ES-I3 (cell line): ENCODE results near the gene CDC5L.
"Not testable (repeated sequence)": the region's sequence is repeated elsewhere in the genome, so short reads cannot be mapped to it uniquely, and the experiment has no call there.

ENCODE experiments used
- H3K36me3 ChIP-seq: 2 replicates; pipeline ENCODE4 v1.6.1; 2013; ENCODE audit warnings: mild to moderate bottlenecking, low read length, control low read depth, moderate library complexity; ENCODE audit not compliant: insufficient read depth
- H3K4me1 ChIP-seq: 2 replicates; pipeline ENCODE4 v1.6.1; 2013; ENCODE audit warnings: mild to moderate bottlenecking, control low read depth, low read length; ENCODE audit not compliant: insufficient read depth
- H3K9ac ChIP-seq: 2 replicates; pipeline ENCODE4 v1.6.1; 2013; ENCODE audit warnings: low read depth, mild to moderate bottlenecking, low read length, moderate library complexity
- H3K9me3 ChIP-seq: 2 replicates; pipeline ENCODE4 v1.6.1; 2013; ENCODE audit warnings: mild to moderate bottlenecking, low read length, moderate library complexity; ENCODE audit not compliant: control insufficient read depth, insufficient read depth

Gene CDC5L

GRCh38 chr6:44387346-44388134 lies at the start of gene CDC5L:
CDC5L (plus strand) TSS chr6:44387706; CDS start chr6:44387824, 118 bp downstream.
- no peaks in the 10 kb centered on the region for H3K9me3 ChIP-seq
- peaks cover 7% of the 10 kb centered on the region for H3K4me1 ChIP-seq
- H3K9ac ChIP-seq: peak within 1 kb of the TSS; percentile 90
- H3K36me3 ChIP-seq: peaks cover 4% of the 10 kb centered on the region

DNA sequence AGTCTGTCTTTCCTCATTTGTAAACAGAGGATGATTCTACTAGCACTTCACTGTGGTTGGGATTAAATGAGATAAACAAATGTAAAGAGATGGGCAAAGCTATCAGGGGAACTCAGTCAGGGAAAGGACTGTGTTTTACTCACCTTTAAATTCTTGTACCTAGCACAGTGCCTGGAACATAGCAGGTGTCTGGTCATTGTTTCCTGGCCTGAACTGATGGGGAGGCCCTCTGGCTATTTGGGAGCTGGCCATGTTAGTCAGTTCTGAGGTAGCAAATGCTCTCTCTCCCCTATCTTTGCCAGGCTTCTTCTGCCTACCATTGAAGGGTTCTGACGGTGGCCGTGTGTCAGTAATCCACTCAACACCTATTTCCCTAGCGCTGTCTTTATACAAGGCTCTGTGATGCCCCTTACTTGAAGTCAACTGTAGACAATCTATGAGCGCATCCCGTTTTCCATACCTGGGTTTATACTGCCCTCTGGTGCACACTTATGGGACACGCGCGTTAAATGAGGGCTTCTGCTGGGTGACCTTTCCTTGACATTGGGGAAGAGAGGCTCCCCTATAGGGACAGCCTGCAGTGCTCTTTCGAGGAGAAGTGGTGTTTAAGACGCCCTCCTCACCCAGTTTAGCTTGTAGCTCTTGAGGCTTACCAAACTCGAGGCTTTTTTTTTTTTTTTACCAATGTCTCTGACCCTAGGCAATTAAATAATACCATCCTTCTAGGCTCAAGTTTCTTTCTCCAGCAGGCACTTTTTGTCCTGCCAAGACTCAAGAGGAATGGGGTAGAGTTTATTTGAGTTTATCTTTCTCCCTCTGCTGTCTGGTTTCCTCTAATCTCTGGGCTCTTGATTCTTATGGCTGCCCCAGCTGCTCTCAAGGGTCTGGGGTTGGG lies 49.0 kb upstream of the CDC5L start:
- H3K36me3 ChIP-seq: no peaks in the 10 kb centered on the region
- no peaks in the 10 kb centered on the region for H3K9me3 ChIP-seq
- peaks cover 10% of the 10 kb centered on the region for H3K4me1 ChIP-seq
- H3K9ac ChIP-seq: no peak overlapping the region

GRCh38 chr6:44339301-44339700 lies 48.2 kb upstream of the CDC5L start:
- no peak overlapping the region for H3K9ac ChIP-seq
- H3K9me3 ChIP-seq: no peaks in the 10 kb centered on the region
- peaks cover 10% of the 10 kb centered on the region for H3K4me1 ChIP-seq
- no peaks in the 10 kb centered on the region for H3K36me3 ChIP-seq

DNA sequence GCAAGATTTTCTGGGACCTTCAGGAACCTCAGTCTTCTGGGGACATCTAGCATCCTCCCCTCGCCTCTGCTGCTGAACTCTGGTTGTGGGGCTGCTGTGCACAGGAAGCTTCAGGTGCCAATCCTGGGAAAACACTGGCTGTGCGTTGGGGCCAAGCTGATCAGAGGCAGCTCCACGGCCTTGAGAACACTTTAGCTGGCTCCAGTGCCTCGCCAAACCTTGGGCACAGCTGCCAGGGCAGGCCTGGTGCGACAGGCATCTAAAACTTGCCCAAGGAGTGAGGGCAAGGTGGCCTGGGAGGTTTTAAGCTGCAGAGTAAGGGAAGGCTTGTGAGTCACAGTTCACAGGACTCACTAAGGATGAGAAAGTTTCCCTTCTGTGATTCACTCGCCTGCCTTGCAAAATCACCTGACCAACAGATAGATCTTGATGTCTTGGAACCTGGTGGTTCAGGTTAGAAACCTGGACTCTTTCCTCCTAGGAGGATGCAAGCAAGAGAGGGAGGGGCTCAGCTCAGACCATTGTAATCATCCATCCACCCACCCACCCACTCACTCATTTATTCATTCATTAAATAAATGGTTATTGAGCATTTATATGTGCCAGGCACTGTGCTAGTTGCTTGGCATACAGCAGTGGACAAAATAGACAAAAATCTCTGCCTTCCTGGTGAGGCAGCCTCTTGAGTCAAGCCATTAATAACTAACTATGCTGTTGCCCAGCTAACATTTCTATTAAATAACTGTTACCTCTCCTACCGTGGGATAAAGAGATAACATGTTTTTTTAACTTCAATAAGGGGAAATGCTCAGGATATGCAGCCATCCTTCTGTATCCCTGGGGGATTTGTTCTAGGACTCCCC lies 47.5 kb upstream of the CDC5L start:
- Histone ChIP-seq H3K9me3 (no peaks in the 10 kb centered on the region), H3K36me3 (no peaks in the 10 kb centered on the region), H3K9ac (no peak overlapping the region), H3K4me1 (peaks cover 10% of the 10 kb centered on the region)

DNA sequence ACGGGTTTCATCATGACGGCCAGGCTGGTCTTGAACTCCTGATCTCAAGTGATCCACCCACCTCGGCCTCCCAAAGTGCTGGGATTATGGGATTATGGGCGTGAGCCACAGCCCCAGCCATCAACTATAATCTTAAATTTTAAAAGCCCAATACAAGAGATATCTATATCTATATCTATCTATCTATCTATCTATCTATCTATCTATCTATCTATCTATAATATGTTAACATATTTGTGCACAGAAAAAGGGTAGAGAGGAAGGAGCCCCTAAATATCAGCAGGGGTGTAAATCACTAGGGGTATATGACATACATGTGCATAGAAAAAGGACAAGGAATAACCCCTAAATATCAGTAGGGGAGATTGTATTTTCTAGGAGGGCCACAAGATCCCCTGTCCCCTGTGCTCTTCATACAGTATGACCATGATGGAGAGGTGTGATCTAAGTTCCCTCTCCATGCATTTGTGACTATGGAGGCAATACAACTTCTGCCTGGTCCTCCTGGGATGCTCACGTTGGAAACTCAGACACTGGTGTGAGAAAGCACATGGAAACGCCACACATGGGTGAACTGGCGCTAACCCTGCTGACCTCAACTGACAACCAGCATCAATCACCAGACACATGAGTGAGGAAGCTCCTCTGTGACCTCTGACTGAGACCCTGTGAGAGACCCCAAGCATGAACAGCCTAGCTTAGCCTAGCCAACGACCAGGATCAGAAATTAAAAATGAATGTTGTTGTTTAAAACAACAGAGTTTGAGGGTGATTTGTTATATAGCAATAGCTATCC lies 46.2 kb upstream of the CDC5L start:
- Histone ChIP-seq H3K4me1 (peaks cover 3% of the 10 kb centered on the region; the same call in 1 of the 2 replicates), H3K9ac (no peak overlapping the region), H3K36me3 (no peaks in the 10 kb centered on the region), H3K9me3 (no peaks in the 10 kb centered on the region)

GRCh38 chr6:44342052-44342451 lies 45.5 kb upstream of the CDC5L start:
- no peaks in the 10 kb centered on the region for H3K4me1 ChIP-seq
- H3K36me3 ChIP-seq: no peaks in the 10 kb centered on the region
- no peaks in the 10 kb centered on the region for H3K9me3 ChIP-seq
- H3K9ac ChIP-seq: no peak overlapping the region

DNA sequence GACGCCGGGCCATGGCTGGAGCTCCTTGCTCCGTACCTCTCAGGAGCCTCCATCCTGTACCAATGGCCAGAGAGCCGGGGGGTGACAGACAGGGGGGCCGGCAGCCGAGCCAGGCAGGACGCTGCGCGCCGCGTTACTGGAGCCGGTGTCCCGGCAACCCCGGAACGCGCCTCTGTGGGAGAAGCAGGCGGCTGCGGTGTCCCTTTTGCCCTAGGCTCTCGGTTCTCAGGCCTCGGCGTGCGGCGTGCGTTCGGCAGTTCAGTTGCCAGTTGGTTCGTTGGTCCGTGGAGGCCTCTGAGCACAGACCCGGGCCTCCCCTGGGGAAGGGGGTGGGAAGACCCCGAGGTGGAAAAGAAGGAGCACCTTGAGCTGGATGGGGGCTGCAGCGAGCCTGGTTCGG lies 45.0 kb upstream of the CDC5L start, which contains the start of gene SPATS1:
Gene SPATS1 (plus strand): TSS at position 162 of the 400 bp plus-strand sequence. CDS start 446 bp downstream, outside the sequence.
- H3K9ac ChIP-seq: peak within 1 kb of the TSS; percentile 39; the same call in 1 of the 2 replicates
- H3K9me3 ChIP-seq: no peaks in the 10 kb centered on the region
- H3K4me1 ChIP-seq: no peaks in the 10 kb centered on the region
- H3K36me3 ChIP-seq: no peaks in the 10 kb centered on the region

DNA sequence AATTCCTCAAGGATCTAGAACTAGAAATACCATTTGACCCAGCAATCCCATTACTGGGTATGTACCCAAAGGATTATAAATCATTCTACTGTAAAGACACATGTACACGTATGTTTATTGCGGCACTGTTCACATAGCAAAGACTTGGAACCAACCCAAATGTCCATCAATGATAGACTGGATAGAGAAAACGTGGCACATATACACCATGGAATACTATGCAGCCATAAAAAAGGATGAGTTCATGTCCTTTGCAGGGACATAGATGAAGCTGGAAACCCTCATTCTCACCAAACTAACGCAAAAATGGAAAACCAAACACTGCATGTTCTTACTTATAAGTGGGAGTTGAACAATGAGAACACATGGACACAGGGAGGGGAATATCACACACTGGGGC lies 40.7 kb upstream of the CDC5L start:
- H3K36me3 ChIP-seq, H3K9ac ChIP-seq, H3K9me3 ChIP-seq, H3K4me1 ChIP-seq: not testable (repeated sequence)

DNA sequence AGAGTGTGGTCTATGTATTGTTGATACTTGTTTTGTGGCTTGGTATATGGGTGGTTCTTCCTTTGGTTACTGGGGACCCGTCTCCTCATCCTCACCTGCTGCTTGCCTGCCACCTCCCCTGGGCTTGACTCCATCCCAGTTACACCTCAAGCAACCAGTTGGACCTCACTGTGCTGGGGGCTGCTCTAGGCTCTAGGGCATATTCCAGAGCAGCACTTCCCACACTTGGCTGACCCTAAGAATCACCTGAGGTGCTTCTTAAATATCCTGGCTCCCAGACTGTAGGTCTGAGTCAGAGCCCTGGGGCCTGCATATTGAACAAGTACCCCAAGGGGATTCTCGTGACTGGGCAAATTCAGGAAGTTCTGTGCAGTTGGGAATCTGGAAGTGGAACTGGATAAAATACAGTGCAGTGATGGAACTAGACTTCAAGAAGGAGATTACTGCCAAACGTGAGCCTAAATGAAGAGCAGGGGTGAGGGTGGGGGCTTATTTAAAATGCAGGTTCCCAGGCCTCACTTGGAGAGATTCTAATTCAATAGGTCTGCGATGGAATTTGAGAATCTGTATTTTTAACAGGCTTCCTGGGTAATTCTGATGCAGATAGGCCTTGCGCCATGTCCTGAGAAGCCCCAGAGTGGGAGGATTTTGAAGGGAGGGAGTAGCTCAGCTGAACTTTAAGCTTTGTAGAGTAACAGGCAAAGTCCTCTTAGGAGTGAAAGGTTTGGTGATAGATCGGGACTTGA lies 37.4 kb upstream of the CDC5L start:
- no peaks in the 10 kb centered on the region for H3K9me3 ChIP-seq
- no peaks in the 10 kb centered on the region for H3K36me3 ChIP-seq
- H3K9ac ChIP-seq: peak overlapping the region; percentile 32; the same call in 1 of the 2 replicates
- peaks cover 8% of the 10 kb centered on the region; the same call in 1 of the 2 replicates for H3K4me1 ChIP-seq

DNA sequence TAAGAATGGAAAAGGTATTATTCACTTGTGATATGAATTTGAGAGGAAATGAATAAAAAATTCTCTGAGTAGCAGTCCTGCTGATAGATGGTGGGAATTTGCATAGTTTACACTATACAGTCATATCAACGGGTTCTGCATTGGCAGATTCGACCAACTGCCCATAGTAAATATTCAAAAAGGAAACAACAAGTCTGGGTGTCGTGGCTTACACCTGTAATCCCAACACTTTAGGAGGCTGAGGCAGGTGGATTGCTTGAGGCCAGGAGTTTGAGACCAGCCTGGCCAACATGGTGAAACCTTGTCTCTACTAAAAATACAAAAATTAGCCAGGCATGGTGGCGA lies 36.9 kb upstream of the CDC5L start:
- not testable (repeated sequence) for H3K4me1 ChIP-seq, H3K9me3 ChIP-seq, H3K36me3 ChIP-seq, H3K9ac ChIP-seq

DNA sequence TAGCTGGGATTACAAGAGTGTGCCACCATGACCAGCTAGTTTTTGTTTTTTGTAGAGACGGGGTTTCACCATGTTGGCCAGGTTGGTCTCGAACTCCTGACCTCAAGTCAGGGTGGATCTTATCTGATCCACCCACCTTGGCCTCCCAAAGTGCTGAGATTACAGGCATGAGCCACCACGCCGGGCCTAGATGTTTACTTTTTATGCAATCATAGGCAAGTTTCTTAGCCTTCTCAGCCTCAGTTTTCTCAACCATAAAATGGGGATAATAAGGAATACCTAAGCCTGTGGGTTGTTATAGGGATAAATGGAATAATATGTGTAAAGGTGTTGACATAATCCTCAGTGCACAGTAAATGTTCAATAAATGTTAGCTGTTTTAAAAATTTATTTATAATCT lies 35.2 kb upstream of the CDC5L start:
- Histone ChIP-seq H3K9me3 (no peaks in the 10 kb centered on the region; the same call in 1 of the 2 replicates), H3K9ac (no peak overlapping the region), H3K36me3 (no peaks in the 10 kb centered on the region), H3K4me1 (peaks cover 8% of the 10 kb centered on the region; the same call in 1 of the 2 replicates)

DNA sequence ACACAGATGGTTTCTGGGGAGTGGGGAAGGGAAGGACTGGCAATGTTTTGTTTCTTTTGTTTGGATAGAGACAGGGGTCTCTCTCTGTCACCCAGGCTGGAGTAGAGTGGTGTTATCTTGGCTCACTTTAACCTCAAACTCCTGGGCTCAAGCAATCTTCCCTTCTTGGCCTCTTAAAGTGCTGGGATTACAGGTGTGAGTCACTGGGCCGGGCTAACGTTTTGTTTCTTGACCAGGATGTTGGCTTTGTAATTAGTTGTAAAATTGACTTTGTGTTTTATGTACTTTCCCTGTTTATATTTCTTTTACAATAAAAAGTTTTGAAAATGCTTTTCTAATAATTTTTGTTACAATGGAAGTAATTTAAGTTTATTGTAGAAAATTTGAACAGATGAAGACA lies 34.2 kb upstream of the CDC5L start:
- no peaks in the 10 kb centered on the region for H3K36me3 ChIP-seq
- H3K9me3 ChIP-seq: no peaks in the 10 kb centered on the region; the same call in 1 of the 2 replicates
- H3K4me1 ChIP-seq: peaks cover 8% of the 10 kb centered on the region; the same call in 1 of the 2 replicates
- H3K9ac ChIP-seq: no peak overlapping the region

DNA sequence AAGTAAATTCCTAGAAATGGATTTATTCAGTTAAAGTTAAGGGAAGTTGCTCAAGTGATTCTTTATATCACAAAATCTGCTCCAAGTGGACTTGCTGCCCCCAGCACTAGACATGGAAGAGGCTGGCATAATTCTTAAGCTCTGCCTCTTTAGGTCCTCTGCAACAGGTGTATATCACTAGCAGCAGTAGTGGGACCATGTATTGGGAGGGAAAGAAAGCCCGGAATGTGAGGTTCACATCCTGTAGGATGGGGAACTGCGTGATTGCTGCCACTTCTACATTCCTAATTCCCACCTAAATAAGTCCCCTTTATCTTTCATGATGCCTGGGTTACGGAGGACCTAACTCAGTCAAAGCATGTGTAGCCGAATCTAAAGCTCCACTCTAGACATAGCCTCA lies 31.9 kb upstream of the CDC5L start:
- H3K9ac ChIP-seq: no peak overlapping the region
- H3K9me3 ChIP-seq: no peaks in the 10 kb centered on the region; the same call in 1 of the 2 replicates
- no peaks in the 10 kb centered on the region for H3K4me1 ChIP-seq
- H3K36me3 ChIP-seq: no peaks in the 10 kb centered on the region
